ENCODE results near the gene PCK2. TPM values are rescaled to one million over a fixed set of nuclear protein-coding genes. Genes with fewer than 3 reads are reported as not detected.

PCK2 gene
- total and polyA plus RNA-seq, 3 donors from 2014 or later = 20.7 to 43.6 (median 30.6) TPM

- WGBS, 2 donors = 69 to 72% methylated on average over 6 to 7 of the region's 7 CpGs
- no peak overlapping the region for H3K4me3 ChIP-seq
- TF ChIP-seq POLR2A (IDR thresholded peaks at IDR 0.05) (no peak), CTCF (IDR thresholded peaks at IDR 0.05) (no peak)
- no peaks in the 10 kb centered on the region for H3K27me3 ChIP-seq
- intact Hi-C loops (cut with DNase I; ENCODE audit: low total_unique reads) = no loop called here
- no peak overlapping the region for H3K27ac ChIP-seq
- H3K36me3 ChIP-seq (ENCODE audit: low read depth, missing control alignments) = no peaks in the 10 kb centered on the region
- no peak for DNase-seq
- H3K9me3 ChIP-seq = no peaks in the 10 kb centered on the region
- no peaks in the 10 kb centered on the region for H3K4me1 ChIP-seq
Observed at GRCh38 chr14:24072436-24072835, 21.7 kb upstream of the PCK2 start.

- Histone ChIP-seq H3K27me3 (no peaks in the 10 kb centered on the region), H3K36me3 (ENCODE audit: low read depth, missing control alignments) (no peaks in the 10 kb centered on the region), H3K4me3 (no peak overlapping the region), H3K4me1 (no peaks in the 10 kb centered on the region), H3K27ac (no peak overlapping the region), H3K9me3 (no peaks in the 10 kb centered on the region)
- TF ChIP-seq CTCF (IDR thresholded peaks at IDR 0.05) (no peak), POLR2A (IDR thresholded peaks at IDR 0.05) (no peak)
- WGBS, 2 donors = 88 to 90% methylated on average over 20 to 26 of the region's 26 CpGs
- DNase-seq = no peak
- intact Hi-C loops (cut with DNase I; ENCODE audit: low total_unique reads) = no loop called here
Observed at GRCh38 chr14:24072881-24073877, 20.9 kb upstream of the PCK2 start.

GRCh38 chr14:24074625-24075484, 19.3 kb upstream of the PCK2 start:
- no peaks in the 10 kb centered on the region for H3K9me3 ChIP-seq
- H3K4me3 ChIP-seq = no peak overlapping the region
- H3K4me1 ChIP-seq = no peaks in the 10 kb centered on the region
- 75 to 78% methylated on average over 8 to 11 of the region's 11 CpGs for WGBS, 2 donors
- H3K27ac ChIP-seq = no peak overlapping the region
- intact Hi-C loops (cut with DNase I; ENCODE audit: low total_unique reads) = no loop called here
- no peaks in the 10 kb centered on the region for H3K36me3 ChIP-seq (ENCODE audit: low read depth, missing control alignments)
- no peaks in the 10 kb centered on the region for H3K27me3 ChIP-seq
- DNase-seq = no peak
- TF ChIP-seq POLR2A (IDR thresholded peaks at IDR 0.05) (no peak), CTCF (IDR thresholded peaks at IDR 0.05) (no peak)

GRCh38 chr14:24075485-24076301, 18.4 kb upstream of the PCK2 start:
- no peak for DNase-seq
- Histone ChIP-seq H3K27me3 (no peaks in the 10 kb centered on the region), H3K36me3 (ENCODE audit: low read depth, missing control alignments) (no peaks in the 10 kb centered on the region), H3K27ac (no peak overlapping the region), H3K4me3 (no peak overlapping the region), H3K9me3 (no peaks in the 10 kb centered on the region), H3K4me1 (peaks cover 2% of the 10 kb centered on the region)
- WGBS, 2 donors = 84 to 86% methylated on average over 7 to 11 of the region's 11 CpGs
- intact Hi-C loops (cut with DNase I; ENCODE audit: low total_unique reads) = no loop called here
- TF ChIP-seq POLR2A (IDR thresholded peaks at IDR 0.05) = no peak
- no peak for TF ChIP-seq CTCF (IDR thresholded peaks at IDR 0.05)

All from testis (tissue), 3 donors.